HUES48 (cell line): Measurements from ENCODE around the gene PDK2.

Source experiments
- H3K27ac ChIP-seq: one replicate; pipeline ENCODE4 v1.7.0; 2013; ENCODE audit warnings: low read depth, low read length, inconsistent platforms
- H3K27me3 ChIP-seq: 2 replicates; pipeline ENCODE4 v1.6.1; 2013; ENCODE audit warnings: mild to moderate bottlenecking, low read length; ENCODE audit not compliant: control insufficient read depth, insufficient read depth
- H3K36me3 ChIP-seq: 2 replicates; pipeline ENCODE4 v1.6.1; 2013; ENCODE audit warnings: low read length; ENCODE audit not compliant: control insufficient read depth, insufficient read depth
- H3K4me1 ChIP-seq: 2 replicates; pipeline ENCODE4 v1.6.1; 2013; ENCODE audit warnings: mild to moderate bottlenecking, low read length; ENCODE audit not compliant: control insufficient read depth, insufficient read depth
- H3K4me3 ChIP-seq: 2 replicates; pipeline ENCODE4 v1.5.1; 2013; ENCODE audit warnings: mild to moderate bottlenecking, low read depth, low read length
- H3K9ac ChIP-seq: 2 replicates; pipeline ENCODE4 v1.6.1; 2013; ENCODE audit warnings: mild to moderate bottlenecking, low read depth, low read length, moderate library complexity
- H3K9me3 ChIP-seq: 2 replicates; pipeline ENCODE4 v1.6.1; 2013; ENCODE audit warnings: low read length; ENCODE audit not compliant: control insufficient read depth, insufficient read depth

Gene PDK2

DNA sequence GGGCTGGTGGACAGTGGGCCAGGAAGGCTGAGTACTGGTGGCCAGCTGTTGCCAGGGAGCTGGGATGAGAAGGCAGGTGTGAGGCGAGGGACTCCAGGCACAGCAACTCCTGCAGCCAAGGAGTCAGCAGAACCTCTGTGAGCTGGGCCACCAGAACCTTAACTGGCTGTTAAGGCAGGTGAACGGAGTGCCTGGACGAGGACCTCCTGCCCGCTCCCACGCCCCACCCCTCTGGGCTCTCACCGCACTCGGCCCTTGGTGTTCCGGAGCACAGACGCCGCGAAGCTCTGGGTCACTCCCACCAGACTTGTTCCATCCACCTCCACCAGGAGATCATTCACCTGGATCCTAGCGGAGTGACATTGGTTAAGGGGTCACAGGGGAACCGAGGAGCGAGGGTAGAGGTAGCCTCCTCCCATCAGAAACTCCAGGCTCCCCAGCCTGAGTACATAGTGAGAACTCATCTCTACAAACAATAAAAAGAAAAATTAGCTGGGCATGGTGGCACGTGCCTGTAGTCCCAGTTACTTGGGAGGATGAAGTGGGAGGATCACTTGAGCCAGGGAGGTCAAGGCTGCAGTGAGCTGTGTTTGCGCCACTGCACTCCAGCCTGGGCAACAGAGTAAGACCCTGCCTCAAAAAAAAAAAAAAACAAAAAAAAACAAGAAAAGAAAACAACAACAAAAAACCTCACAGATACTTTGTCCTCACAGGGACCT lies 46.0 kb downstream of the PDK2 start:
- H3K9ac ChIP-seq: no peak overlapping the region
- no peaks in the 10 kb centered on the region for H3K9me3 ChIP-seq
- no peaks in the 10 kb centered on the region for H3K27me3 ChIP-seq
- peaks cover 26% of the 10 kb centered on the region for H3K36me3 ChIP-seq
- H3K27ac ChIP-seq: no peak overlapping the region
- H3K4me1 ChIP-seq: no peaks in the 10 kb centered on the region
- no peak overlapping the region for H3K4me3 ChIP-seq

DNA sequence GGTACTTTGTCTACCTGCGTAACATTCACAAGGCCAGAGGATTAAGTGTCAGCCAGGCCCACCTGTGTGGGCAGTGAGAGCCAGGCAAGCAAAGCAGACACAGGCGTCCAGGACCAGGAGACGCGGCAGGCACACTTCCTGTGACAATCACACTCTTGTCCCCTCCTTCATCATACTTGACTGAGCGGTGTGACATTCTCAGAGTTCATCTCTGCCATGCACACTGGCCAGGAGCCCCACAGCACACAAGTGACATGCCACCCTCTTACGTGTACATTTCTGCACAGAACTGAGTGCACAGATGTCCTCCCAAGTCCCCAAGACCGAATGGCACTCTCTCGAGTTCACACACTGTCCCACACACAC lies 46.6 kb downstream of the PDK2 start:
- Histone ChIP-seq H3K27me3 (no peaks in the 10 kb centered on the region), H3K9me3 (no peaks in the 10 kb centered on the region), H3K4me3 (no peak overlapping the region), H3K4me1 (peaks cover 5% of the 10 kb centered on the region; the same call in 1 of the 2 replicates), H3K27ac (no peak overlapping the region), H3K36me3 (peaks cover 26% of the 10 kb centered on the region), H3K9ac (no peak overlapping the region)

DNA sequence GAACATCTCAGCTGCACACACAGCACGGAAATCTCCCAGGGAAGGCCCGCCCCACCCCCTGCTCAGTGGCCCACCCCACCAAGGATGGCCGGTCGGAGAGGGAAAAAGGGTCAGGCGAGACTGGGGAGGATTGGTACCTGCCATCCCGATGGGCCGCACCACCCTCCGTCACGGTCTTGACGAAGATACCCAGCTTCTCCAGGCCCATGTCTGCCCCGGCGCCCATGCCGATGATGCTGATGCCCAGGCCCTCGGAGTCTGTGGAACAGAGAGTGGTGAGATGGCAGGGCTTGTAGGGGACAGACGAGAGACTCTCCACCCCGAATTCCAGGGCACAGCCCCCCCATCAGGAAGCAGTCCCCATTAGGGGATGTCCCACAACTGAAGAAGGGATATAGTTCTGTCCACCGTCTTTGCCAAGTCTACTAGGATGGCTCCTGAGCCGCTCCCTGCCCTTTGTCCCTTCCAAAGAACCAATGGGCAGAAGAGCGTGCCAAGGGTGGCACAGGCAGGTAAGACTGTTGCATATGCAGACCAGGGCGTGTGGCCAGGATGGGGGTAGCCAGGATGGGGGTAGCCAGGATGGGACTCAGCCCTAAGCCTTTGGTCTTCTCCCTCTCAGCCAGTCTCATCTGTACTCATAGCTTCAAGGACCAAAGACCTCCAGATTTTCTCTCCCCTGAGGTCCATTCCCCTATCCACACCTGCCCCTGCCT lies 48.5 kb downstream of the PDK2 start:
- H3K27me3 ChIP-seq: no peaks in the 10 kb centered on the region; the same call in 1 of the 2 replicates
- no peaks in the 10 kb centered on the region for H3K9me3 ChIP-seq
- H3K27ac ChIP-seq: no peak overlapping the region
- H3K9ac ChIP-seq: no peak overlapping the region
- no peak overlapping the region for H3K4me3 ChIP-seq
- H3K36me3 ChIP-seq: peaks cover 19% of the 10 kb centered on the region
- peaks cover 18% of the 10 kb centered on the region; the same call in 1 of the 2 replicates for H3K4me1 ChIP-seq

- Histone ChIP-seq H3K36me3 (peaks cover 13% of the 10 kb centered on the region), H3K9ac (no peak overlapping the region)
Observed at GRCh38 chr17:50144355-50144754, 49.2 kb downstream of the PDK2 start.

DNA sequence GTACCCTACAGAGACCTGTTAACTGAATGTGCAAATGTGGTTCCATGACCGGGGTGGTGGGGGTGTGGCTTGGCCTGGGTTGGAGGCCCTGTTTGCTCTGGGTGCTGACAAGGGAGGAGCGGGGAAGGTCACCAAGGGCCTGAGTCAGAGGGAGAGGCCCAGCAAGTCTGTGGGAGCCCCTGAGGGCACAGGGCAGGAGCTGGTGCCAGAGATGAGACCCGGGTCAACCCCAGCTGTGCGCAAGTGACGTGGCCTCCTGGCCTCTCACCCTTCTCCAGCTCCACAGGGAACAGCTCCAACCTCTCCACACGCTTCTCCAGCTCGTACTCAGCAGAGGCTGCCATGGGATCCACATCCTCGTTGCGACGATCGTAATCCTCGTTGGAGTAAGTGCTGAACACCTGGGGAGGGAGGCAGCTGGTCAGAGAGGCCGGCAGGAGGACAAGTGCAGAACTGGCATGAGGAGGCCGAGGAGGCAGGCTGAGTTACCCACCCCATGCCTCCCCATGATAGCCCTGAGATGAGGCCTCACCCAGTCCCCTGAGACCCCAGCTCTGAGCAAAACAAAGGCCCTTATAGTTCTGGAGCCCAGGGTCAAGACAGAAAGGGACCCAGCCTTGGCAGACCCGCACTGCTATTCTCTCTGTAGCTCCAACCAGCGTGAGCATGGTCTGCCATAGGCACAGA lies 49.8 kb downstream of the PDK2 start:
- Histone ChIP-seq H3K4me3 (no peak overlapping the region), H3K27me3 (peaks cover 10% of the 10 kb centered on the region), H3K27ac (no peak overlapping the region), H3K9ac (no peak overlapping the region), H3K36me3 (peaks cover 13% of the 10 kb centered on the region), H3K9me3 (no peaks in the 10 kb centered on the region), H3K4me1 (peaks cover 18% of the 10 kb centered on the region; the same call in 1 of the 2 replicates)

More at GRCh38 chr17:50144355-50144754, 49.2 kb downstream of the PDK2 start:
- Histone ChIP-seq H3K9me3 (no peaks in the 10 kb centered on the region), H3K27ac (no peak overlapping the region), H3K4me1 (peaks cover 18% of the 10 kb centered on the region; the same call in 1 of the 2 replicates), H3K27me3 (peaks cover 4% of the 10 kb centered on the region), H3K4me3 (no peak overlapping the region)

DNA sequence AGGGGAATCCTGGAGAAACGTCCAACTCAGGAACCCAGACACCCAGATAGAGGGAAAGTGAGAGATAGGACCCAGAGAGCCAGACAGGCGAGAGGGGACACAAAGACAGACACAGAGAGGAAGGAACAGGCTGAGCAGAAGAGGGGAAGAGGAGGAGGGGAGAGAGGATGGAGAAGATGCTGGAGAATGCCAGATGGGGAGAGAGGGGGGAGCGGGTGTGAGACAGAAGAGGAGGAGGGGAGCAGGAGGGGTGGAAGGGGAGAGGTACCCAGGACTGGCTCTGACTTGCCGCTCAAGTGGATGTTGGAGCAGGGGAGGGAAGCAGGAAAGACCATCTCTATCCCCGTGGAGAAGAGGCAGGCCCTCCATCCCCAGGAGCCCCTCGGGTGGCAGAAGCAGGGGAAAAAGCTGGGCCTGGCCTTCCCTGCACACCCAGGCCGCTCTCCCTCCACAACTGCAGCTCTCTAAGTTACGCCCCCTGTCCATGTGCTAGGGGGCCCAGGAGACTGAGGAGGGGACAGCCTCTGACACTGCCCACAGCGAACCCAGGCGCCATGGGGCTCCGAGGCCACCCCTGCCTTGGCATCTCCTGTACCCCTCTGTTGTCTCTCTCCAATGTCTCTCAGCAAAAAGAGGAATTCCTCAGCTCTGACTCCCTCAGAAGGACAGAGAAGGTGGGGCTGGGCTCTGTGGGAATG lies 50.5 kb downstream of the PDK2 start:
- peaks cover 11% of the 10 kb centered on the region for H3K36me3 ChIP-seq
- H3K4me1 ChIP-seq: peaks cover 18% of the 10 kb centered on the region; the same call in 1 of the 2 replicates
- H3K27me3 ChIP-seq: peaks cover 17% of the 10 kb centered on the region
- H3K27ac ChIP-seq: no peak overlapping the region
- H3K9me3 ChIP-seq: no peaks in the 10 kb centered on the region
- no peak overlapping the region for H3K9ac ChIP-seq
- H3K4me3 ChIP-seq: no peak overlapping the region

- Histone ChIP-seq H3K27me3 (peaks cover 18% of the 10 kb centered on the region), H3K9ac (no peak overlapping the region), H3K27ac (no peak overlapping the region), H3K4me3 (no peak overlapping the region), H3K4me1 (peaks cover 21% of the 10 kb centered on the region; the same call in 1 of the 2 replicates), H3K36me3 (peaks cover 6% of the 10 kb centered on the region), H3K9me3 (no peaks in the 10 kb centered on the region)
Observed at GRCh38 chr17:50146230-50146926, 51.2 kb downstream of the PDK2 start.

DNA sequence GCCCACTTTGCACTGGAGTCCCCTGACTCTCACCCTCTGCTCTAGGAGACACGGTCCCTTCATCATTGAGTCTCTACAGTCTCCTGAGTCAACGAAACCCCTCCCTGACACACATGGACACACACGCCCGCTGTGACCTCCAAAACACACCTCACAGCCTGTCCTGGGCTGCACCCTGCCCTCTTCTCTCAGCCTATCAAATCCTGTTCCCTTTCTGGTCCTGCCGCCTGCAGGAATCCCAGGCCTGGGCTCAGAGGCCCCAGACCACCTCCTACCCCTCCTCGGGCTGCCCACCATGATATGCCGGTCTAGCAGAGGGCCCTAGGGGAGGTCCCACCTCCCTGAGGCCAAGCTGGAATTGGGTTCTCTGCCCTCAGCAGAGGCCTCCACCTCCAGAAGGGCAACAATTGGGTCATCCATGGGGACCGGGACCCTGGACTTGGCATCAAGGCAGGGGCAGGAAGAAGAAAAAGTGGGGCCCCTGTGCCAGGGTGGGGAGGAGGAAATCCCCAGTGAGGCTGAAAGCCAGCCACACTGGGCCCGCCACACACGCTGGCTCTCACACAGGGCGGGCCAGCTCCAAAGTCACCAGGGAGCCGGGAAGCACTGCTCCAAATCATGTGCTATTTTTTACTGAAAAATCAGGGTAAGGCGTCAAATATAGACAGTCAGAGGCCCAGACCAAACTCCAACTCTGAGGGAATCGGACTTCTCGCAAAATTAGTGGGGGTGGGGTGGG lies 51.9 kb downstream of the PDK2 start:
- peaks cover 24% of the 10 kb centered on the region; the same call in 1 of the 2 replicates for H3K4me1 ChIP-seq
- no peaks in the 10 kb centered on the region for H3K9me3 ChIP-seq
- H3K27ac ChIP-seq: no peak overlapping the region
- peaks cover 3% of the 10 kb centered on the region for H3K36me3 ChIP-seq
- H3K27me3 ChIP-seq: peaks cover 18% of the 10 kb centered on the region
- H3K4me3 ChIP-seq: no peak overlapping the region
- no peak overlapping the region for H3K9ac ChIP-seq

DNA sequence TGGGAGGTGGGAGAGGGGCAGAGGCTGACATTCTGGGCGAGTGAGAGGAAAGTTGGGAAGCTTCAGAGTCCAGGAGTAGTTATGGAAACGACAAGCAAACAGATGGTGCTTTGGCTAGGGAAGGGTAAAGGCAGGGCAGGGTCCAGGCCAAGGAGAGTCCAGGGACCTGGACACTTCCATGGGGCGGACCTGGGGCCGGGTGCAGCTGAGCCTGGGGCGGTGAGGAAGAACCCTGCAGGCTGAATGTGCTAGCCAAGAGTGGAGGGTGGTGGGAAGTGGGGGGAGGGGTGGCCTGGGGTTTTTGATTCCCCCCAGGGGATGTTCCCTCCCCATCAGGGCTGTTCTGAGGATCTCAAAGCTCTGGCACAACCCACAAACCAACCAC lies 52.7 kb downstream of the PDK2 start:
- Histone ChIP-seq H3K9ac (no peak overlapping the region), H3K27me3 (peaks cover 18% of the 10 kb centered on the region), H3K4me3 (peak overlapping the region; percentile 46; the same call in 1 of the 2 replicates), H3K4me1 (peaks cover 31% of the 10 kb centered on the region; the same call in 1 of the 2 replicates), H3K27ac (peak overlapping the region; percentile 8), H3K9me3 (no peaks in the 10 kb centered on the region), H3K36me3 (peaks cover 3% of the 10 kb centered on the region)
